Stimulated activated naive B cell treated with anti-CD40 and anti-IgM and Interleukin-4, amounts not matched to agents 10 μg/mL and 1 μg/mL and 100 μg/mL, for 72 hours (primary cell): Measurements from ENCODE around the gene B3GALT2.

Source experiments
- ATAC-seq, 2 donors: fragments of 150-1000 bp; cut with Tn5 transposase; replicated peaks; 2 replicates each; pipeline ENCODE4 v1.10.0; 2021; ENCODE audit warnings: moderate library complexity in 1 of 2
- DNase-seq: peaks from one replicate; pipeline ENCODE4 v3.0.0; 2021
- H3K27ac Mint-ChIP-seq: one replicate; pipeline ENCODE4 v1.8.0; 2022; ENCODE audit warnings: mild to moderate bottlenecking, mixed read lengths
- H3K27me3 Mint-ChIP-seq, 2 donors: one replicate each; pipeline ENCODE4 v1.8.0; 2022; ENCODE audit warnings: mixed read lengths in 2 of 2
- H3K36me3 Mint-ChIP-seq, 2 donors: one replicate each; pipeline ENCODE4 v1.8.0; 2022; ENCODE audit warnings: mixed read lengths in 2 of 2, mild to moderate bottlenecking in 1 of 2
- H3K4me1 Mint-ChIP-seq, 2 donors: one replicate each; pipeline ENCODE4 v1.8.0; 2022; ENCODE audit warnings: mixed read lengths in 2 of 2, mild to moderate bottlenecking in 1 of 2
- H3K4me3 Mint-ChIP-seq, 2 donors: one replicate each; pipeline ENCODE4 v1.8.0; 2022; ENCODE audit warnings: mild to moderate bottlenecking in 2 of 2, mixed read lengths in 2 of 2, moderate library complexity in 1 of 2
- H3K9me3 Mint-ChIP-seq, 2 donors: one replicate each; pipeline ENCODE4 v1.8.0; 2022; ENCODE audit warnings: mixed read lengths in 2 of 2, mild to moderate bottlenecking in 1 of 2

The B3GALT2 gene

GRCh38 chr1:193156117-193156821 is 30.1 kb downstream of the B3GALT2 start:
- peaks cover 2 to 13% of the 10 kb centered on the region in 2 donors for H3K4me1 Mint-ChIP-seq
- no peak for ATAC-seq
- no peak for DNase-seq
- H3K36me3 Mint-ChIP-seq, result peaks cover 17 to 30% of the 10 kb centered on the region in 2 donors
- H3K27ac Mint-ChIP-seq, result no peak overlapping the region
- H3K9me3 Mint-ChIP-seq, result no peaks in the 10 kb centered on the region
- no peaks in the 10 kb centered on the region for H3K27me3 Mint-ChIP-seq
- H3K4me3 Mint-ChIP-seq, result no peak overlapping the region

GRCh38 chr1:193144999-193145398 is 41.4 kb downstream of the B3GALT2 start:
- Mint-ChIP-seq H3K36me3 (peaks cover 26 to 28% of the 10 kb centered on the region in 2 donors), H3K4me3 (no peak overlapping the region), H3K9me3 (no peaks in the 10 kb centered on the region), H3K27ac (no peak overlapping the region), H3K27me3 (no peaks in the 10 kb centered on the region), H3K4me1 (peaks cover 2 to 6% of the 10 kb centered on the region in 2 donors)
- DNase-seq (no peak), ATAC-seq (no peak)

DNA sequence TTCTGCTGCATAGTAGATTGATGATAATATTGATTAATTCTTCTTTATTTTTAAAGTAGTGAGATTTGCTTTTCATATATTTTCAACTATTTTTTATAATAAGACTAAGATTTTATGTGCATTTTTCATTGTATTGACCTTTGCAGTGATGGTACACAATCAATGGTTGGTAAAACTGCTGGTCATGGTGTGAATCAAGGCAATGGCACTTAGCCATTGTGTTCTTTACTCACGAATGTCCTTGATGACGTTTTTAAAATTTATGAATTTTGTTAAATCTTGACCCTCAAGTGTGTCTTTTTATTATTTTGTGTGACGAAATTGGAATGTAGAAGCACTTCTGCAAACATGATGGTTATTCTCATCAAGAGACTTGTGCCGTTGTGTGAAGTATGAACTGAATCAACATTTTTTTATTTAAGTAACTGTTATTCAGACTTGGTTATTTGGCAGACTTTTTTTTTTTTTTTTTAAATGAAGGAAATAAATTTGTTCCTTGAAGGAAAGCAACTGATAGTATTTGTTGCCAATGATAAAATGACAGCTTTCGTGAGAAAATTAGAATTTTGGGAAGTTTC is 42.0 kb downstream of the B3GALT2 start:
- Mint-ChIP-seq H3K4me1 (peaks cover 2 to 6% of the 10 kb centered on the region in 2 donors), H3K36me3 (peaks cover 28 to 34% of the 10 kb centered on the region in 2 donors), H3K27ac (no peak overlapping the region), H3K9me3 (no peaks in the 10 kb centered on the region), H3K4me3 (no peak overlapping the region), H3K27me3 (no peaks in the 10 kb centered on the region)
- ATAC-seq (no peak), DNase-seq (no peak)

- Mint-ChIP-seq H3K36me3 (peaks cover 32 to 38% of the 10 kb centered on the region in 2 donors), H3K4me3 (no peak overlapping the region), H3K4me1 (peaks cover 2 to 6% of the 10 kb centered on the region in 2 donors), H3K27me3 (no peaks in the 10 kb centered on the region), H3K9me3 (no peaks in the 10 kb centered on the region), H3K27ac (no peak overlapping the region)
- ATAC-seq (no peak), DNase-seq (no peak)
Observed at GRCh38 chr1:193143285-193143684, 43.1 kb downstream of the B3GALT2 start.

DNA sequence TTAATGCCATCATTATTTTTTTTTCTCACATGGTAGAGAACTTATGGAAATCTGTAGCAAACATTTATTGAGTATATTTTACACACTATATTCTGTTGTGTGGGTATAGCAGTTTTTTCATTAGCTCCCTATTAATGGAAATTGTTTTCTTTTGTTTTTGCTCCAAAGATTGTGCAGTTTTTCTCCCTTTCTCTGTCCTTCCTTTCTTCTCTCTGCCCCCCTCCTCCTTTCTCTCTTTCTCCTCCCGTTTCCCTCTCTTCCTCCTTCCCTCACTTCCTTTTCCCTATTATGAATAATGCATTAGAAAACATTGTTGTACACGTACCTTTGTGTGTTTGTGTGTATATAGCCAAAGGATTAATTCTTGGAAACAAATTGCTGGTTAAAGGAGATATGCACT is 44.0 kb downstream of the B3GALT2 start:
- Mint-ChIP-seq H3K27ac (peak overlapping the region; percentile 45), H3K36me3 (peaks cover 31 to 43% of the 10 kb centered on the region in 2 donors), H3K4me1 (peaks cover 2 to 6% of the 10 kb centered on the region in 2 donors), H3K9me3 (no peaks in the 10 kb centered on the region), H3K4me3 (no peak overlapping the region), H3K27me3 (no peaks in the 10 kb centered on the region)
- DNase-seq (no peak), ATAC-seq (no peak)

DNA sequence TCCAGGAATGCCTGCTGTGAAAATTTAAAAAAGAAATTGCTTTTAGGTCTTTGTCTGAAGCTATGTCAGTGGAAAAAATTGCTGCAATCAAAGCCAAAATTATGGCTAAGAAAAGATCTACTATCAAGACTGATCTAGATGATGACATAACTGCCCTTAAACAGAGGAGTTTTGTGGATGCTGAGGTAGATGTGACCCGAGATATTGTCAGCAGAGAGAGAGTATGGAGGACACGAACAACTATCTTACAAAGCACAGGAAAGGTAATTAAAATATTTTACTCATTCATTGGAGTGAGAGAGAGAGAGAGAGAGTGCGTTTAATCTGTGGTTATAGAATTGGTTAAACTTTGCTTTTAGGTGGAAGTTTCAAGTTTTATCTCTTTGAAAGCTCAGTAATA is 44.6 kb downstream of the B3GALT2 start:
- H3K36me3 Mint-ChIP-seq, result peaks cover 27 to 42% of the 10 kb centered on the region in 2 donors
- DNase-seq, result no peak

GRCh38 chr1:193140254-193140653 is 46.2 kb downstream of the B3GALT2 start:
- no peaks in the 10 kb centered on the region for H3K9me3 Mint-ChIP-seq
- ATAC-seq, result no peak
- no peak for DNase-seq
- peaks cover 20 to 43% of the 10 kb centered on the region in 2 donors for H3K36me3 Mint-ChIP-seq
- H3K4me1 Mint-ChIP-seq, result peaks cover 2 to 6% of the 10 kb centered on the region in 2 donors
- H3K27ac Mint-ChIP-seq, result no peak overlapping the region
- H3K27me3 Mint-ChIP-seq, result no peaks in the 10 kb centered on the region
- no peak overlapping the region for H3K4me3 Mint-ChIP-seq

More for the DNA sequence above, 44.6 kb downstream of the B3GALT2 start:
- ATAC-seq, result no peak
- Mint-ChIP-seq H3K4me1 (peaks cover 2 to 6% of the 10 kb centered on the region in 2 donors), H3K27me3 (no peaks in the 10 kb centered on the region), H3K9me3 (no peaks in the 10 kb centered on the region), H3K27ac (no peak overlapping the region), H3K4me3 (no peak overlapping the region)

GRCh38 chr1:193131266-193131860 is 55.0 kb downstream of the B3GALT2 start:
- no peak overlapping the region for H3K4me3 Mint-ChIP-seq
- no peak overlapping the region for H3K27ac Mint-ChIP-seq
- H3K4me1 Mint-ChIP-seq, result peaks cover 12 to 21% of the 10 kb centered on the region in 2 donors
- DNase-seq, result no peak
- ATAC-seq, result no peak
- no peaks in the 10 kb centered on the region for H3K27me3 Mint-ChIP-seq
- no peaks in the 10 kb centered on the region for H3K9me3 Mint-ChIP-seq
- peaks cover 31 to 43% of the 10 kb centered on the region in 2 donors for H3K36me3 Mint-ChIP-seq
